Tibial nerve (tissue), 4 donors: ENCODE data around the gene SAMMSON. TPM values are rescaled to one million over a fixed set of nuclear protein-coding genes. Genes with fewer than 3 reads are reported as not detected.

Source experiments
- DNase-seq, 2 donors: peaks; one replicate each; pipeline ENCODE4 v3.0.0-alpha.2; 2019; ENCODE audit warnings: low spot score in 2 of 2
- H3K27ac ChIP-seq, 4 donors: fragments of 200-600 bp; sonication (generic) in 3 of 4; one replicate each; pipeline ENCODE4 v1.5.1; 2017 to 2019; ENCODE audit warnings: mild to moderate bottlenecking in 1 of 4
- H3K27me3 ChIP-seq, 2 donors: fragments of 200-600 bp; sonication (generic) in 1 of 2; one replicate each; pipeline versions ENCODE4 v1.5.1 to v1.6.0; 2017 to 2019
- H3K36me3 ChIP-seq, 3 donors: fragments of 200-600 bp; sonication (generic); one replicate each; pipeline ENCODE4 v1.5.1; 2018 to 2019
- H3K4me1 ChIP-seq, 4 donors: fragments of 200-600 bp; sonication (generic) in 3 of 4; one replicate each; pipeline ENCODE4 v1.5.1; 2017 to 2019
- H3K4me3 ChIP-seq, 4 donors: fragments of 200-600 bp; sonication (generic) in 3 of 4; one replicate each; pipeline ENCODE4 v1.5.1; 2017 to 2019; ENCODE audit warnings: mild to moderate bottlenecking in 1 of 4, moderate library complexity in 1 of 4
- H3K9me3 ChIP-seq, 4 donors: fragments of 200-600 bp; sonication (generic) in 3 of 4; one replicate each; pipeline ENCODE4 v1.5.1; 2017 to 2019
- CTCF ChIP-seq, 5 experiments: fragments of 200-600 bp in 3 of 5; fragments of 450-650 bp in 2 of 5; sonication (generic) in 3 of 5; IDR thresholded peaks; one replicate each; pipeline ENCODE4 v1.5.1; 2016 to 2019; ENCODE audit warnings: antibody characterized with exemption in 5 of 5, mild to moderate bottlenecking in 3 of 5, moderate library complexity in 2 of 5
- EP300 ChIP-seq, 2 donors: sonication (generic); formaldehyde crosslinking; IDR thresholded peaks; one replicate each; pipeline ENCODE4 v1.6.1; 2017; ENCODE audit warnings: antibody characterized with exemption in 2 of 2, mild to moderate bottlenecking in 1 of 2
- POLR2A ChIP-seq, 2 donors: fragments of 450-650 bp; IDR thresholded peaks; one replicate each; pipeline ENCODE4 v1.6.1; 2017; ENCODE audit warnings: antibody characterized with exemption in 2 of 2, mild to moderate bottlenecking in 2 of 2, moderate library complexity in 2 of 2
- WGBS, 2 donors: methylation state at CpG; one replicate each; pipeline ENCODE4 v1.1.5; 2018; 5-methylcytosine and 5-hydroxymethylcytosine counted together
- total RNA-seq, 4 donors: library from RNA; depleted of rRNA; stranded (reverse); fragments of >200 nt; gene quantifications; one replicate each; pipeline ENCODE4 v1.1.0, GENCODE V29; 2016

SAMMSON gene
- total RNA-seq, 4 donors from 2014 or later: 2.1 to 3.1 (median 2.3) TPM

GRCh38 chr3:70056081-70056480, 56.5 kb downstream of the SAMMSON start:
- Histone ChIP-seq H3K36me3 (no peaks in the 10 kb centered on the region), H3K9me3 (no peaks in the 10 kb centered on the region), H3K4me3 (no peak overlapping the region), H3K4me1 (no peaks in the 10 kb centered on the region), H3K27ac (no peak overlapping the region), H3K27me3 (no peaks in the 10 kb centered on the region)
- TF ChIP-seq EP300 (IDR thresholded peaks at IDR 0.05) (no peak), CTCF (IDR thresholded peaks at IDR 0.05) (no peak), POLR2A (IDR thresholded peaks at IDR 0.05) (no peak)
- no peak for DNase-seq
- 89 to 92% methylated on average over 3 of the region's 3 CpGs for WGBS, 2 donors

GRCh38 chr3:70057426-70057825, 57.9 kb downstream of the SAMMSON start:
- H3K36me3 ChIP-seq: no peaks in the 10 kb centered on the region
- H3K9me3 ChIP-seq: no peaks in the 10 kb centered on the region
- 56 to 81% methylated on average over 1 of the region's 1 CpG for WGBS, 2 donors
- no peak overlapping the region for H3K27ac ChIP-seq
- H3K4me3 ChIP-seq: no peak overlapping the region
- no peak for DNase-seq
- TF ChIP-seq EP300 (IDR thresholded peaks at IDR 0.05) (no peak), CTCF (IDR thresholded peaks at IDR 0.05) (no peak), POLR2A (IDR thresholded peaks at IDR 0.05) (no peak)
- H3K27me3 ChIP-seq: no peaks in the 10 kb centered on the region
- no peaks in the 10 kb centered on the region for H3K4me1 ChIP-seq

- no peak overlapping the region for H3K27ac ChIP-seq
- no peak overlapping the region for H3K4me3 ChIP-seq
- no peaks in the 10 kb centered on the region for H3K9me3 ChIP-seq
- H3K36me3 ChIP-seq: no peaks in the 10 kb centered on the region
- WGBS, 2 donors: 73 to 75% methylated on average over 5 of the region's 5 CpGs
- H3K4me1 ChIP-seq: peaks cover 0 to 7% (median 1%) of the 10 kb centered on the region in 4 donors
- TF ChIP-seq POLR2A (IDR thresholded peaks at IDR 0.05): no peak
- no peak for TF ChIP-seq EP300 (IDR thresholded peaks at IDR 0.05)
- TF ChIP-seq CTCF (IDR thresholded peaks at IDR 0.05): no peak
- DNase-seq: no peak
- H3K27me3 ChIP-seq: no peaks in the 10 kb centered on the region
Observed at GRCh38 chr3:70061096-70061495, 61.6 kb downstream of the SAMMSON start.

- DNase-seq: peak in 1 of 2 donors; percentile 77
- Histone ChIP-seq H3K27me3 (no peaks in the 10 kb centered on the region), H3K9me3 (no peaks in the 10 kb centered on the region), H3K4me1 (peaks cover 0 to 7% (median 1%) of the 10 kb centered on the region in 4 donors), H3K4me3 (no peak overlapping the region), H3K27ac (no peak overlapping the region), H3K36me3 (no peaks in the 10 kb centered on the region)
- TF ChIP-seq CTCF (IDR thresholded peaks at IDR 0.05) (peak; percentile 64 to 71 (median 67)), EP300 (IDR thresholded peaks at IDR 0.05) (no peak), POLR2A (IDR thresholded peaks at IDR 0.05) (no peak)
- WGBS, 2 donors: 31 to 33% methylated on average over 5 of the region's 5 CpGs
Observed at GRCh38 chr3:70064194-70064779, 64.8 kb downstream of the SAMMSON start.

GRCh38 chr3:70065696-70066253, 66.2 kb downstream of the SAMMSON start:
- Histone ChIP-seq H3K27ac (no peak overlapping the region), H3K4me3 (no peak overlapping the region), H3K36me3 (no peaks in the 10 kb centered on the region), H3K4me1 (peaks cover 0 to 7% (median 1%) of the 10 kb centered on the region in 4 donors), H3K9me3 (no peaks in the 10 kb centered on the region), H3K27me3 (no peaks in the 10 kb centered on the region)
- no peak for DNase-seq
- TF ChIP-seq EP300 (IDR thresholded peaks at IDR 0.05) (no peak), POLR2A (IDR thresholded peaks at IDR 0.05) (no peak), CTCF (IDR thresholded peaks at IDR 0.05) (no peak)
- WGBS, 2 donors: 74 to 75% methylated on average over 7 of the region's 7 CpGs
